HCT116 (cell line): ENCODE measurements around the gene FAM13C. TPM values are rescaled to one million over a fixed set of nuclear protein-coding genes. Genes with fewer than 3 reads are reported as not detected.

ENCODE experiments used
- ATAC-seq: fragments of 200-7000 bp; cut with Tn5 transposase; 2 replicates; pipeline ENCODE4 v1.9.1; 2020; ENCODE audit warnings: mild to moderate bottlenecking, moderate library complexity
- BruUV-seq: library from RNA; stranded (reverse); fragments of 400-500 nt; replicated peaks from 2 replicates; lab custom pipeline; 2021; lab: Mats Ljungman, UMichigan
- CTCF ChIA-PET: fragments of 300-600 bp; sonication (Branson Sonifier 250); formaldehyde crosslinking; loops from one replicate; lab custom pipeline; 2021; ENCODE audit warnings: antibody characterized with exemption; lab: Charles Lee
- POLR2A ChIA-PET: fragments of 300-600, 350-600 bp; sonication (Branson Sonifier 250); formaldehyde crosslinking; loops from one replicate; lab custom pipeline; 2021; ENCODE audit warnings: antibody characterized with exemption; lab: Charles Lee
- RAD21 ChIA-PET, 2 experiments: fragments of 300-600 bp; sonication (Branson Sonifier 250); formaldehyde crosslinking; loops; one replicate each; lab custom pipeline; 2023; ENCODE audit warnings: low total read pairs in 2 of 2; ENCODE audit not compliant: uncharacterized antibody in 2 of 2, unreplicated experiment in 2 of 2, low non-redundant PET in 1 of 2; lab: Charles Lee
- DNase-seq: peaks from one replicate; pipeline ENCODE4 v3.0.0-alpha.2; 2010; ENCODE audit warnings: low read depth, low spot score
- H2AFZ ChIP-seq: fragments of 200-600 bp; shearing (Covaris generic), sonication (generic); 2 replicates; pipeline ENCODE4 v1.6.1; 2017; ENCODE audit warnings: low read depth, mixed run types, mixed read lengths, antibody characterized with exemption, low read length; ENCODE audit not compliant: poor library complexity, severe bottlenecking
- H3K27ac ChIP-seq: 2 replicates; pipeline ENCODE4 v1.5.1; 2012; ENCODE audit warnings: low read depth, low read length
- H3K27me3 ChIP-seq: fragments of 200-600 bp; sonication (generic); 2 replicates; pipeline ENCODE4 v1.6.1; 2016; ENCODE audit warnings: mixed run types, low read length, mixed read lengths; ENCODE audit not compliant: insufficient read depth
- H3K36me3 ChIP-seq, 2 experiments: fragments of 200-500 bp in 1 of 2; fragments of 200-600 bp in 1 of 2; sonication (Bioruptor generic) in 1 of 2; sonication (generic) in 1 of 2; 2 replicates each; pipeline versions ENCODE4 v1.5.1 to v1.6.1; 2014 to 2016; ENCODE audit warnings: low read length in 2 of 2, inconsistent platforms in 1 of 2, mixed read lengths in 1 of 2, mixed run types in 1 of 2; ENCODE audit not compliant: insufficient read depth in 2 of 2, control insufficient read depth in 1 of 2
- H3K4me1 ChIP-seq, 2 experiments: fragments of 200-600 bp in 1 of 2; sonication (generic) in 1 of 2; 2 replicates each; pipeline versions ENCODE4 v1.5.1 to v1.6.1; 2012 to 2017; ENCODE audit warnings: low read length in 2 of 2, inconsistent platforms in 1 of 2, mild to moderate bottlenecking in 1 of 2, mixed read lengths in 1 of 2, mixed run types in 1 of 2, moderate library complexity in 1 of 2; ENCODE audit not compliant: insufficient read depth in 2 of 2, control insufficient read depth in 1 of 2
- H3K4me2 ChIP-seq: fragments of 200-600 bp; sonication (generic); 2 replicates; pipeline ENCODE4 v1.6.1; 2017; ENCODE audit warnings: mixed run types, low read length, mixed read lengths
- H3K4me3 ChIP-seq, 2 experiments: fragments of 200-600 bp in 1 of 2; sonication (generic) in 1 of 2; replicated peaks in 1 of 2; 2 replicates each; pipeline ENCODE4 v1.5.1; 2011 to 2016; ENCODE audit warnings: low read length in 2 of 2, control low read depth in 1 of 2, low read depth in 1 of 2, mild to moderate bottlenecking in 1 of 2, mixed read lengths in 1 of 2, mixed run types in 1 of 2
- H3K79me2 ChIP-seq: fragments of 200-600 bp; sonication (generic); 2 replicates; pipeline ENCODE4 v1.6.1; 2017; ENCODE audit warnings: mild to moderate bottlenecking, mixed run types, low read length, moderate library complexity, mixed read lengths; ENCODE audit not compliant: insufficient read depth
- H3K9ac ChIP-seq: fragments of 200-600 bp; sonication (generic); 2 replicates; pipeline ENCODE4 v1.6.1; 2016; ENCODE audit warnings: low read length, mixed read lengths
- H3K9me2 ChIP-seq: fragments of 200-600 bp; sonication (generic), shearing (Covaris generic); 2 replicates; pipeline ENCODE4 v1.6.1; 2017; ENCODE audit warnings: mixed run types, mild to moderate bottlenecking, moderate library complexity; ENCODE audit not compliant: insufficient read depth
- H3K9me3 ChIP-seq, 2 experiments: fragments of 200-500 bp in 1 of 2; fragments of 200-600 bp in 1 of 2; sonication (Bioruptor generic) in 1 of 2; sonication (generic) in 1 of 2; 2 replicates each; pipeline ENCODE4 v1.6.1; 2014 to 2017; ENCODE audit warnings: low read length in 2 of 2, mixed read lengths in 2 of 2, inconsistent platforms in 1 of 2, low read depth in 1 of 2, mild to moderate bottlenecking in 1 of 2, mixed run types in 1 of 2, moderate library complexity in 1 of 2; ENCODE audit not compliant: control insufficient read depth in 1 of 2, insufficient read depth in 1 of 2
- H4K20me1 ChIP-seq: fragments of 200-600 bp; sonication (generic), shearing (Covaris generic); 2 replicates; pipeline ENCODE4 v1.6.1; 2017; ENCODE audit warnings: mixed run types, mild to moderate bottlenecking, moderate library complexity; ENCODE audit not compliant: insufficient read depth
- EGR1 ChIP-seq: IDR thresholded peaks from 2 replicates; pipeline ENCODE4 v1.6.1; 2012; ENCODE audit warnings: low read depth
- ELF1 ChIP-seq: IDR thresholded peaks from 2 replicates; pipeline ENCODE4 v1.6.1; 2012; ENCODE audit warnings: low read depth, borderline replicate concordance
- POLR2A ChIP-seq: IDR thresholded peaks from 2 replicates; pipeline ENCODE4 v1.7.0; 2011; ENCODE audit warnings: borderline replicate concordance; ENCODE audit not compliant: insufficient read depth, insufficient read length; ENCODE audit errors: extremely low read depth
- POLR2AphosphoS5 ChIP-seq: IDR thresholded peaks from 2 replicates; pipeline ENCODE4 v1.6.1; 2011; ENCODE audit warnings: mild to moderate bottlenecking, low read depth, low read length, moderate library complexity
- TCF7L2 ChIP-seq: IDR thresholded peaks from 2 replicates; pipeline ENCODE4 v1.7.0; 2011; ENCODE audit warnings: borderline replicate concordance, inconsistent platforms; ENCODE audit not compliant: insufficient read depth, insufficient read length; ENCODE audit errors: extremely low read depth
- ZNF274 ChIP-seq: fragments of 200-500 bp; sonication (Bioruptor generic); IDR thresholded peaks from 2 replicates; pipeline ENCODE4 v1.6.1; 2014; ENCODE audit warnings: mild to moderate bottlenecking, low read depth, low read length, inconsistent platforms
- intact Hi-C: fragments of 100-400 bp; cut with micrococcal nuclease; formaldehyde crosslinking; loops from 2 replicates; pipeline ENCODE4 v1.10.0; 2022
- total RNA-seq: library from RNA; stranded (reverse); gene quantifications from one replicate; pipeline ENCODE4 v1.2.1, GENCODE V29; 2021; ENCODE audit not compliant: unreplicated experiment

FAM13C gene
- total RNA-seq, 1 experiment from 2014 or later, result 0.42 TPM

GRCh38 chr10:59314268-59314667 lies 48.1 kb downstream of the FAM13C start:
- no peak overlapping the region for H2AFZ ChIP-seq
- ATAC-seq, result no peak
- H3K4me3 ChIP-seq, result no peak overlapping the region
- no peaks in the 10 kb centered on the region for H3K9me2 ChIP-seq
- H3K79me2 ChIP-seq, result no peaks in the 10 kb centered on the region
- TF ChIP-seq POLR2A, result no peak
- H3K36me3 ChIP-seq, result no peaks in the 10 kb centered on the region
- no peak overlapping the region for H3K9ac ChIP-seq
- no peak overlapping the region for H3K4me2 ChIP-seq
- intact Hi-C loops, result no loop called here
- POLR2A ChIA-PET, result no interaction called here
- peaks cover 5% of the 10 kb centered on the region; the same call in 1 of the 2 replicates for H3K27me3 ChIP-seq
- H4K20me1 ChIP-seq, result no peaks in the 10 kb centered on the region
- no peaks in the 10 kb centered on the region for H3K4me1 ChIP-seq
- DNase-seq, result no peak
- CTCF ChIA-PET, result no interaction called here
- H3K27ac ChIP-seq, result no peak overlapping the region
- BruUV-seq, result no TSS peak
- H3K9me3 ChIP-seq, result no peaks in the 10 kb centered on the region
- RAD21 ChIA-PET, result no interaction called here

- H3K9me2 ChIP-seq, result no peaks in the 10 kb centered on the region
- no peak overlapping the region for H3K4me2 ChIP-seq
- intact Hi-C loops, result no loop called here
- H3K4me1 ChIP-seq, result no peaks in the 10 kb centered on the region
- H3K27me3 ChIP-seq, result peaks cover 10% of the 10 kb centered on the region; the same call in 1 of the 2 replicates
- no peaks in the 10 kb centered on the region for H3K79me2 ChIP-seq
- ChIA-PET RAD21 (no interaction called here), POLR2A (no interaction called here), CTCF (no interaction called here)
- TF ChIP-seq TCF7L2 (no peak), ZNF274 (no peak), ELF1 (no peak), EGR1 (no peak), POLR2AphosphoS5 (no peak)
- H3K9ac ChIP-seq, result no peak overlapping the region
- H2AFZ ChIP-seq, result no peak overlapping the region
- BruUV-seq, result no TSS peak
- H3K4me3 ChIP-seq, result no peak overlapping the region
- H3K27ac ChIP-seq, result no peak overlapping the region
- no peaks in the 10 kb centered on the region for H3K36me3 ChIP-seq
- H3K9me3 ChIP-seq, result no peaks in the 10 kb centered on the region
- no peaks in the 10 kb centered on the region for H4K20me1 ChIP-seq
- ATAC-seq, result no peak
- no peak for DNase-seq
Observed at GRCh38 chr10:59312247-59312646, 50.1 kb downstream of the FAM13C start.
